ENCODE results near the gene TAF1C. TPM values are rescaled to one million over a fixed set of nuclear protein-coding genes. Genes with fewer than 3 reads are reported as not detected.

The TAF1C gene
- total and polyA plus RNA-seq, 9 of the 15 experiments (the other 6 are each of a cell fraction or from before 2014, with no cell fraction given), result 1.5 to 74.8 (median 21.0) TPM

GRCh38 chr16:84153660-84154214, 33.1 kb downstream of the TAF1C start:
- WGBS (ENCODE audit: insufficient coverage, low coverage, missing lambda C conversion rate), result 4% methylated on average over 8 of the region's 8 CpGs
- H3K27ac ChIP-seq (ENCODE audit: extremely low read depth, low read depth, low read length), result no peak overlapping the region
- no peak overlapping the region for H2AFZ ChIP-seq (ENCODE audit: low read depth, low read length)
- H4K20me1 ChIP-seq (replicated peaks; ENCODE audit: control insufficient read depth, insufficient read depth, low read length), result no peaks in the 10 kb centered on the region
- ChIA-PET CTCF (ENCODE audit: low intra/inter-chr PET ratio) (no interaction called here), POLR2A (interaction anchor here (0.8 to 0.9 kb wide), 2 partner anchors 16 to 37 kb away, joined by 3 read pairs; partner anchors contain the start of gene MBTPS1)
- intact Hi-C loops (cut with micrococcal nuclease), result no loop called here
- TF ChIP-seq FOSL1 (tag; conservative IDR thresholded peaks at IDR 0.05) (peak; percentile 57), ATF3 (IDR thresholded peaks at IDR 0.05) (peak; percentile 62), ATF3 (CRISPR knock-in tag; conservative IDR thresholded peaks at IDR 0.05) (no peak), ZNF511 (CRISPR knock-in tag; IDR thresholded peaks at IDR 0.05) (no peak), POLR3A (IDR thresholded peaks at IDR 0.05; ENCODE audit: borderline replicate concordance, extremely low read depth, insufficient read depth, insufficient read length) (no peak), JUND (IDR thresholded peaks at IDR 0.05; ENCODE audit: borderline replicate concordance, low read depth, low read length) (peak; percentile 73; the same call in 1 of the 2 replicates), JUND (tag; IDR thresholded peaks at IDR 0.05; ENCODE audit: borderline replicate concordance, low read depth, low read length) (no peak), PPARD (CRISPR knock-in tag; IDR thresholded peaks at IDR 0.05) (no peak), CREM (IDR thresholded peaks at IDR 0.05; ENCODE audit: low read depth) (0 out of 2 replicates have a peak, but pooled peaks have one; percentile 3)
- H3K4me1 ChIP-seq (replicated peaks in 1 of 2; ENCODE audit: control insufficient read depth in 2 of 2, insufficient read depth in 2 of 2, low read length in 2 of 2), result peaks cover 0 to 4% of the 10 kb centered on the region in 2 experiments; a peak in 1 of 5 replicates
- no peak overlapping the region for H3K4me3 ChIP-seq
- no peak overlapping the region for H3K9ac ChIP-seq (ENCODE audit: insufficient read depth in 1 of 2, low read depth in 2 of 2, low read length in 2 of 2)
- no peaks in the 10 kb centered on the region for H3K79me2 ChIP-seq (ENCODE audit: control insufficient read depth, insufficient read depth, low read length)
- H3K36me3 ChIP-seq (ENCODE audit: control insufficient read depth, insufficient read depth, low read length), result no peaks in the 10 kb centered on the region
- DNase-seq (ENCODE audit: extremely low read depth in 1 of 4, low spot score in 3 of 4) (peak in 1 of 4 experiments; percentile 41), ATAC-seq (0 out of 3 replicates have a peak, but pooled peaks have one; percentile 22), FAIRE-seq (no peak)
- H3K9me3 ChIP-seq (replicated peaks; ENCODE audit: control insufficient read depth, insufficient read depth, low read depth, low read length), result no peaks in the 10 kb centered on the region
- H3K27me3 ChIP-seq (ENCODE audit: control insufficient read depth in 2 of 2, insufficient read depth in 2 of 2, low read length in 2 of 2), result peaks cover 17 to 52% of the 10 kb centered on the region in 2 experiments
- in situ Hi-C loops (cut with MboI), result no loop called here
- H3K4me2 ChIP-seq (ENCODE audit: insufficient read depth, low read length), result no peak overlapping the region
- H3K9me1 ChIP-seq (ENCODE audit: control insufficient read depth, insufficient read depth, low read length), result no peaks in the 10 kb centered on the region
- no TSS peak for BruUV-seq (replicated peaks)
